HG03469 (cell line): ENCODE measurements around the gene FCER1A.
"Not testable (repeated sequence)": the region's sequence is repeated elsewhere in the genome, so short reads cannot be mapped to it uniquely, and the experiment has no call there.

Experiments used
- ATAC-seq: cut with Tn5 transposase; IDR thresholded peaks from one replicate; pipeline ENCODE4 v1.9.1; 2021; ENCODE audit warnings: mild to moderate bottlenecking, moderate library complexity, moderate number of reproducible peaks; ENCODE audit not compliant: unreplicated experiment

The FCER1A gene

DNA sequence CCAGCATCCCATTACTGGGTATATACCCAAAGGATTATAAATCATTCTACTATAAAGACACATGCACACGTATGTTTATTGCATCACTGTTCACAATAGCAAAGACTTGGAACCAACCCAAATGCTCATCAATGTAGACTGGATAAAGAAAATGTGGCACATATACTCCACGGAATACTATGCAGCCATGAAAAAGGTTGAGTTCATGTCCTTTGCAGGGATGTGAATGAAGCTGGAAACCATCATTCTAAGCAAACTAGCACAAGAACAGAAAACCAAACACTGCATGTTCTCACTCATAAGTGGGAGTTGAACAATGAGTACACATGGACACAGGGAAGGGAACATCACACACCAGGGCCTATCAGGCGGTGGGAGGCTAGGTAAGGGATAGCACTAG lies 47.2 kb downstream of the FCER1A start:
- not testable (repeated sequence) for ATAC-seq

DNA sequence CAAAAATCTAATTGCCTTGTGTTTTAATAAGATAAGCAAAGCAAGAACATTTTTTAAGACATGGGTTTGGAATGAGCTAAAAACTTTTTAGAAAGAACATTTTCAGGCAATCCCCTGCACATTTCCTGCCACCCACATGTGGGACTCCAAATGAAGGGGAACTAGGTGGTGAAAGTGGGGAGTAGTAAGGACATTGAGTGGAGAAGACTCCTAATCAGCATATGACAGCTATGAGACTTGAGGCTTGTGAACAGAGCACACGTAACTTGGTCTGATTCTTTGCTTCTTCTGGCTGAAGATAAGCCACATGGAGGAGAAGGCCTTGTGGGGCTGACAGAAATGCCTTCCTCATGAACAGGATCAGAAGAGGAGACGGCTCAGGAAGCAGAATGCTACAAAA lies 50.3 kb downstream of the FCER1A start:
- ATAC-seq: no peak
